HepG2 (cell line): ENCODE data around the gene KAZALD1. TPM values are rescaled to one million over a fixed set of nuclear protein-coding genes. Genes with fewer than 3 reads are reported as not detected.

ENCODE experiments used
- CBX5 ChIP-seq: sonication (generic); formaldehyde crosslinking; IDR thresholded peaks from 2 replicates; pipeline ENCODE4 v1.4.0; 2020; ENCODE audit warnings: missing genetic modification reagents, borderline replicate concordance
- CCAR2 ChIP-seq: fragments of 200-400 bp; formaldehyde crosslinking; optimal IDR thresholded peaks from 2 replicates; pipeline ENCODE3; 2018; ENCODE audit warnings: low read depth, mild to moderate bottlenecking, low read length, moderate library complexity
- CHCHD3 ChIP-seq: sonication (generic); formaldehyde crosslinking; IDR thresholded peaks from 2 replicates; pipeline ENCODE4 v1.8.0; 2022; ENCODE audit warnings: mild to moderate bottlenecking, missing genetic modification reagents, moderate library complexity
- HDAC2 ChIP-seq: sonication (generic); formaldehyde crosslinking; IDR thresholded peaks from 2 replicates; pipeline ENCODE4 v1.4.0; 2020; ENCODE audit warnings: missing genetic modification reagents
- HIVEP1 ChIP-seq: sonication (generic); formaldehyde crosslinking; IDR thresholded peaks from 2 replicates; pipeline ENCODE4 v1.4.0; 2020; ENCODE audit warnings: mild to moderate bottlenecking, missing genetic modification reagents
- JDP2 ChIP-seq: sonication (generic); formaldehyde crosslinking; IDR thresholded peaks from 2 replicates; pipeline ENCODE4 v1.8.1; 2022; ENCODE audit warnings: missing genetic modification reagents, borderline replicate concordance
- KLF6 ChIP-seq: IDR thresholded peaks from 2 replicates; pipeline ENCODE4 v1.8.0; 2016; ENCODE audit warnings: missing biosample characterization, missing genetic modification reagents
- MATR3 ChIP-seq: sonication (generic); formaldehyde crosslinking; IDR thresholded peaks from 2 replicates; pipeline ENCODE4 v1.4.0; 2020; ENCODE audit warnings: missing genetic modification reagents
- NR2F2 ChIP-seq: IDR thresholded peaks from 2 replicates; pipeline ENCODE4 v1.6.1; 2012; ENCODE audit warnings: low read depth, inconsistent platforms, borderline replicate concordance
- RFX1 ChIP-seq: fragments of 450-650 bp; IDR thresholded peaks from 2 replicates; pipeline ENCODE4 v1.6.1; 2017
- RXRA ChIP-seq: sonication (generic); formaldehyde crosslinking; IDR thresholded peaks from 2 replicates; pipeline ENCODE4 v1.5.1; 2020; ENCODE audit warnings: missing genetic modification reagents
- STAT5B ChIP-seq: sonication (generic); formaldehyde crosslinking; IDR thresholded peaks from 2 replicates; pipeline ENCODE4 v1.4.0; 2020; ENCODE audit warnings: missing genetic modification reagents
- TARDBP ChIP-seq: sonication (generic); formaldehyde crosslinking; IDR thresholded peaks from 2 replicates; pipeline ENCODE4 v1.8.0; 2022; ENCODE audit warnings: mild to moderate bottlenecking, missing genetic modification reagents
- ZNF225 ChIP-seq: sonication (generic); formaldehyde crosslinking; IDR thresholded peaks from 2 replicates; pipeline ENCODE4 v1.4.0; 2020; ENCODE audit warnings: mild to moderate bottlenecking, missing genetic modification reagents
- ZNF44 ChIP-seq: sonication (generic); formaldehyde crosslinking; IDR thresholded peaks from 2 replicates; pipeline ENCODE4 v1.5.1; 2020; ENCODE audit warnings: mild to moderate bottlenecking, missing genetic modification reagents
- ZNF468 ChIP-seq: sonication (generic); formaldehyde crosslinking; IDR thresholded peaks from 2 replicates; pipeline ENCODE4 v1.8.0; 2022; ENCODE audit warnings: mild to moderate bottlenecking, moderate library complexity, missing genetic modification reagents
- ZNF549 ChIP-seq: sonication (generic); formaldehyde crosslinking; IDR thresholded peaks from 2 replicates; pipeline ENCODE4 v1.5.0; 2020; ENCODE audit warnings: missing genetic modification reagents
- polyA plus RNA-seq, 8 experiments: library from polyadenylated mRNA; depleted of rRNA in 3 of 8; stranded (reverse) in 7 of 8; unstranded in 1 of 8; fragments of >200 nt; fragmentation: Illumina TruSeq in 4 of 8; extraction: Trizol in 4 of 8; gene quantifications; 2 replicates each; pipeline versions ENCODE4 v1.2.1 to v1.2.3, GENCODE V29; 2011 to 2016; ENCODE audit warnings: low read depth in 4 of 8, missing spikeins in 1 of 8, mixed read lengths in 1 of 8; ENCODE audit not compliant: insufficient read depth in 1 of 8
- total RNA-seq, 5 experiments: library from RNA; depleted of rRNA; stranded (reverse); fragments of >200 nt; fragmentation: Illumina TruSeq; extraction: Trizol; gene quantifications; 2 replicates each; pipeline ENCODE4 v1.2.3, GENCODE V29; 2016; ENCODE audit warnings: low read depth in 1 of 5
- TF ChIP-seq, protein P1 (sequence below): IDR thresholded peaks from 2 replicates; pipeline ENCODE4 v1.6.1; 2016; ENCODE audit warnings: mild to moderate bottlenecking
- TF ChIP-seq, protein P2 (sequence below): sonication (generic); formaldehyde crosslinking; IDR thresholded peaks from 2 replicates; pipeline ENCODE4 v1.4.0; 2020; ENCODE audit warnings: missing genetic modification reagents, borderline replicate concordance
- TF ChIP-seq, protein P3 (sequence below): IDR thresholded peaks from 2 replicates; pipeline ENCODE4 v1.6.1; 2016; ENCODE audit warnings: control low read depth
- TF ChIP-seq, protein P4 (sequence below): sonication (generic); formaldehyde crosslinking; IDR thresholded peaks from 2 replicates; pipeline ENCODE4 v1.8.1; 2023; ENCODE audit warnings: mild to moderate bottlenecking, moderate library complexity, missing genetic modification reagents
- TF ChIP-seq, protein P5 (sequence below): sonication (generic); formaldehyde crosslinking; conservative IDR thresholded peaks from 2 replicates; pipeline ENCODE4 v1.4.0; 2020; ENCODE audit warnings: mild to moderate bottlenecking, missing genetic modification reagents, moderate library complexity

KAZALD1 gene
- total and polyA plus RNA-seq, 2 of the 13 experiments (the other 11 are each of a cell fraction or from before 2014, with no cell fraction given): 16.7 to 27.7 TPM

DNA sequence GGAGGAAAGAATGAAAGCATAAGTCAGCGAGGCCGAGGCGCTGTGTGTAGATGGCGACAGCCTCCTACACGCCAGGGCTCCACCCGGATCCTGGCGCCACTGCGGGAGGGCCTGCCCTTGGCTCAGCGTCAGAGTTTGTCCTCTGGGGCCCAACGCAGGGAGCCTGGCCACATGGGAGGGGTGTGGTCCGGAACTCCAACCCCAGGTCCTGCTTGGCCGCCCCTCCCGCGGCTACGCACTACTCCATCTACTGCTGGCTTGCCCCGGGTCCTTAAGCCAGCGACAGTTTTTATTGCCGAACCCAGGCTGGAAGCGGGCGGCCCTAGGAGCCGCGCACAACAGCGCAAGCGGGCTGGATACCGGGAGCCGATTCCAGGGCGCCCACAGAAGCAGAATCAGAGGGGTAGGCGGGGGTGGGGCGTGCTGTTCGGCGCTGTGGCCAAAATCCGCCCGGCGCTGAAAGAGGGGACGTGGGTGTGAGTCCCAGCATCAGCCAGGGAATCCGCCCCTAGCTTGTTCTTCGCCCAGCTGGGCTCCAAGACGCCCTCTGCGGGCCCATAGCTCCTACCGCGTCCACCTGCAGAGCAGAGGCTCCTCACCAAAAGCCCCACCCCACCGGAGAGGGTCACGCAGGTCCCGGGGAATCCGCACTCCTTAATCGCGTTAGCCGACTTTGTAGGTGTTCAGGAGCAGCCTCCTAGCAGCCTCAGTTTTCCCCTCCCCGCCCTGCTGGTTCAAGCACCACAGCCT lies 4.5 kb downstream of the KAZALD1 start (continued):
- TF ChIP-seq MATR3: no peak
- no peak for TF ChIP-seq KLF6 (CRISPR knock-in tag)
- TF ChIP-seq, protein P1, sequence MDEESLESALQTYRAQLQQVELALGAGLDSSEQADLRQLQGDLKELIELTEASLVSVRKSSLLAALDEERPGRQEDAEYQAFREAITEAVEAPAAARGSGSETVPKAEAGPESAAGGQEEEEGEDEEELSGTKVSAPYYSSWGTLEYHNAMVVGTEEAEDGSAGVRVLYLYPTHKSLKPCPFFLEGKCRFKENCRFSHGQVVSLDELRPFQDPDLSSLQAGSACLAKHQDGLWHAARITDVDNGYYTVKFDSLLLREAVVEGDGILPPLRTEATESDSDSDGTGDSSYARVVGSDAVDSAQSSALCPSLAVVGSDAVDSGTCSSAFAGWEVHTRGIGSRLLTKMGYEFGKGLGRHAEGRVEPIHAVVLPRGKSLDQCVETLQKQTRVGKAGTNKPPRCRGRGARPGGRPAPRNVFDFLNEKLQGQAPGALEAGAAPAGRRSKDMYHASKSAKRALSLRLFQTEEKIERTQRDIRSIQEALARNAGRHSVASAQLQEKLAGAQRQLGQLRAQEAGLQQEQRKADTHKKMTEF (CRISPR knock-in tag): peak; percentile 72
- TF ChIP-seq ZNF549 (CRISPR knock-in tag): 0 out of 2 replicates have a peak, but pooled peaks have one; percentile 43
- no peak for TF ChIP-seq RFX1
- TF ChIP-seq ZNF44 (CRISPR knock-in tag): no peak
- TF ChIP-seq ZNF225: no peak
- TF ChIP-seq, protein P2, sequence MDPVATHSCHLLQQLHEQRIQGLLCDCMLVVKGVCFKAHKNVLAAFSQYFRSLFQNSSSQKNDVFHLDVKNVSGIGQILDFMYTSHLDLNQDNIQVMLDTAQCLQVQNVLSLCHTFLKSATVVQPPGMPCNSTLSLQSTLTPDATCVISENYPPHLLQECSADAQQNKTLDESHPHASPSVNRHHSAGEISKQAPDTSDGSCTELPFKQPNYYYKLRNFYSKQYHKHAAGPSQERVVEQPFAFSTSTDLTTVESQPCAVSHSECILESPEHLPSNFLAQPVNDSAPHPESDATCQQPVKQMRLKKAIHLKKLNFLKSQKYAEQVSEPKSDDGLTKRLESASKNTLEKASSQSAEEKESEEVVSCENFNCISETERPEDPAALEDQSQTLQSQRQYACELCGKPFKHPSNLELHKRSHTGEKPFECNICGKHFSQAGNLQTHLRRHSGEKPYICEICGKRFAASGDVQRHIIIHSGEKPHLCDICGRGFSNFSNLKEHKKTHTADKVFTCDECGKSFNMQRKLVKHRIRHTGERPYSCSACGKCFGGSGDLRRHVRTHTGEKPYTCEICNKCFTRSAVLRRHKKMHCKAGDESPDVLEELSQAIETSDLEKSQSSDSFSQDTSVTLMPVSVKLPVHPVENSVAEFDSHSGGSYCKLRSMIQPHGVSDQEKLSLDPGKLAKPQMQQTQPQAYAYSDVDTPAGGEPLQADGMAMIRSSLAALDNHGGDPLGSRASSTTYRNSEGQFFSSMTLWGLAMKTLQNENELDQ (CRISPR knock-in tag): no peak
- TF ChIP-seq NR2F2: no peak
- TF ChIP-seq, protein P3, sequence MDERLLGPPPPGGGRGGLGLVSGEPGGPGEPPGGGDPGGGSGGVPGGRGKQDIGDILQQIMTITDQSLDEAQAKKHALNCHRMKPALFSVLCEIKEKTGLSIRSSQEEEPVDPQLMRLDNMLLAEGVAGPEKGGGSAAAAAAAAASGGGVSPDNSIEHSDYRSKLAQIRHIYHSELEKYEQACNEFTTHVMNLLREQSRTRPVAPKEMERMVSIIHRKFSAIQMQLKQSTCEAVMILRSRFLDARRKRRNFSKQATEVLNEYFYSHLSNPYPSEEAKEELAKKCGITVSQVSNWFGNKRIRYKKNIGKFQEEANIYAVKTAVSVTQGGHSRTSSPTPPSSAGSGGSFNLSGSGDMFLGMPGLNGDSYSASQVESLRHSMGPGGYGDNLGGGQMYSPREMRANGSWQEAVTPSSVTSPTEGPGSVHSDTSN (CRISPR knock-in tag): no peak
- TF ChIP-seq JDP2 (CRISPR knock-in tag): no peak
- TF ChIP-seq RXRA (CRISPR knock-in tag): peak; percentile 67
- TF ChIP-seq, protein P4, sequence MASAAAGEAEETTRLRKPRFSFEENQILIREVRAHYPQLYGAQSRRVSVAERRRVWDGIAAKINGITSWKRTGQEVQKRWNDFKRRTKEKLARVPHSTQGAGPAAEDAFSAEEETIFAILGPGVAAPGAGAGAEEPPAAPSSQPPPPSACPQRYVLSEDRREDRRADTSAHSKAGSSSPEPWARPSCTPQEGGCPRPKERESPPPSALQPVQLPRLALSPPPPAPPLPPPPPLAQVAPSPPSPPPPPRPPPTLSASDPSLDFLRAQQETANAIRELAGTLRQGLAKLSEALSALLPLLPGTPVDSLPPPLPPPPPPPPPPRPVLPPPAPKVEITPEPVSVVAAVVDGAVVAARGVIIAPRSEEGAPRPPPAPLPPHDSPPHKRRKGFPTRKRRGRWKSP (CRISPR knock-in tag): peak; percentile 80; the same call in 1 of the 2 replicates
- TF ChIP-seq CCAR2: no peak
- TF ChIP-seq HIVEP1 (CRISPR knock-in tag): peak; percentile 68
- TF ChIP-seq, protein P5, sequence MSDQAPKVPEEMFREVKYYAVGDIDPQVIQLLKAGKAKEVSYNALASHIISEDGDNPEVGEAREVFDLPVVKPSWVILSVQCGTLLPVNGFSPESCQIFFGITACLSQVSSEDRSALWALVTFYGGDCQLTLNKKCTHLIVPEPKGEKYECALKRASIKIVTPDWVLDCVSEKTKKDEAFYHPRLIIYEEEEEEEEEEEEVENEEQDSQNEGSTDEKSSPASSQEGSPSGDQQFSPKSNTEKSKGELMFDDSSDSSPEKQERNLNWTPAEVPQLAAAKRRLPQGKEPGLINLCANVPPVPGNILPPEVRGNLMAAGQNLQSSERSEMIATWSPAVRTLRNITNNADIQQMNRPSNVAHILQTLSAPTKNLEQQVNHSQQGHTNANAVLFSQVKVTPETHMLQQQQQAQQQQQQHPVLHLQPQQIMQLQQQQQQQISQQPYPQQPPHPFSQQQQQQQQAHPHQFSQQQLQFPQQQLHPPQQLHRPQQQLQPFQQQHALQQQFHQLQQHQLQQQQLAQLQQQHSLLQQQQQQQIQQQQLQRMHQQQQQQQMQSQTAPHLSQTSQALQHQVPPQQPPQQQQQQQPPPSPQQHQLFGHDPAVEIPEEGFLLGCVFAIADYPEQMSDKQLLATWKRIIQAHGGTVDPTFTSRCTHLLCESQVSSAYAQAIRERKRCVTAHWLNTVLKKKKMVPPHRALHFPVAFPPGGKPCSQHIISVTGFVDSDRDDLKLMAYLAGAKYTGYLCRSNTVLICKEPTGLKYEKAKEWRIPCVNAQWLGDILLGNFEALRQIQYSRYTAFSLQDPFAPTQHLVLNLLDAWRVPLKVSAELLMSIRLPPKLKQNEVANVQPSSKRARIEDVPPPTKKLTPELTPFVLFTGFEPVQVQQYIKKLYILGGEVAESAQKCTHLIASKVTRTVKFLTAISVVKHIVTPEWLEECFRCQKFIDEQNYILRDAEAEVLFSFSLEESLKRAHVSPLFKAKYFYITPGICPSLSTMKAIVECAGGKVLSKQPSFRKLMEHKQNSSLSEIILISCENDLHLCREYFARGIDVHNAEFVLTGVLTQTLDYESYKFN (CRISPR knock-in tag): peak; percentile 88
- no peak for TF ChIP-seq STAT5B (CRISPR knock-in tag)
- TF ChIP-seq TARDBP: peak; percentile 65
- peak; percentile 64 for TF ChIP-seq HDAC2 (CRISPR knock-in tag)
- TF ChIP-seq CHCHD3 (CRISPR knock-in tag): 0 out of 2 replicates have a peak, but pooled peaks have one; percentile 25
- TF ChIP-seq CBX5 (CRISPR knock-in tag): peak; percentile 25; the same call in 1 of the 2 replicates
- TF ChIP-seq ZNF468 (CRISPR knock-in tag): no peak
